GM18861 (cell line): ENCODE measurements around the gene FCN2.
"Not testable (repeated sequence)": the region's sequence is repeated elsewhere in the genome, so short reads cannot be mapped to it uniquely, and the experiment has no call there.

Experiments used
- ATAC-seq: cut with Tn5 transposase; IDR thresholded peaks from one replicate; pipeline ENCODE4 v1.9.1; 2021; ENCODE audit not compliant: unreplicated experiment

FCN2 gene

GRCh38 chr9:134847138-134847537, 33.5 kb upstream of the FCN2 start:
- no peak for ATAC-seq

GRCh38 chr9:134847752-134848432, 32.7 kb upstream of the FCN2 start:
- ATAC-seq: no peak

DNA sequence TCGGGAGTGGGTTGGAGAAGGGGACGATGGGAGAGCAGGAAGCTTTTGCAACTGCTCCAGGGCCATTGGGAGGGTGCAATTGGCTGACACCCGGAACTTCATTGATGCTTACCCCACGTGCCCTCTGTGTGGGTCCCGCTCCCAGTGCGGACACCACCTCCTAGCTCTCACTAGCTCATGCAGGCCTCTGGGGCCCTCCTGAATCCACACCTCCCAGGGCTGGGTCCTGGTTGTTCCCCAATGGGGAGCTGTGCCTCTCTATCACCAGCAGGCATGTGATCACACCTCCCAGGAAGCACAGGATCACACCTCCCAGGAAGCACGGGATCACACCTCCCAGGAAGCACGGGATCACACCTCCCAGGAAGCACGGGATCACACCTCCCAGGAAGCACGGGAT, 32.1 kb upstream of the FCN2 start:
- no peak for ATAC-seq

DNA sequence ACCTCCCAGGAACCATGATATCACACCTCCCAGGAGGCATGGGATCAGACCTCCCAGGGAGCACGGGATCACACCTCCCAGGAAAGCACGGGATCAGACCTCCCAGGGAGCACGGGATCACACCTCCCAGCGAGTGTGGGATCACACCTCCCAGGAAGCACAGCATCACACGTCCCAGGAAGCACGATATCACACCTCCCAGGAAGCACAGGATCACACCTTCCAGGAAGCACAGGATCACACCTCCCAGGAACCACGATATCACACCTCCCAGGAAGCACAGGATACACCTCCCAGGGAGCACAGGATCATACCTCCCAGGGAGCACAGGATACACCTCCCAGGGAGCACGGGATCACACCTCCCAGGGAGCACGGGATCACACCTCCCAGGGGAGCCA, 30.0 kb upstream of the FCN2 start:
- no peak for ATAC-seq

GRCh38 chr9:134851020-134851419, 29.6 kb upstream of the FCN2 start:
- ATAC-seq: no peak

- no peak for ATAC-seq
Measured at GRCh38 chr9:134852906-134853654, 27.5 kb upstream of the FCN2 start.

DNA sequence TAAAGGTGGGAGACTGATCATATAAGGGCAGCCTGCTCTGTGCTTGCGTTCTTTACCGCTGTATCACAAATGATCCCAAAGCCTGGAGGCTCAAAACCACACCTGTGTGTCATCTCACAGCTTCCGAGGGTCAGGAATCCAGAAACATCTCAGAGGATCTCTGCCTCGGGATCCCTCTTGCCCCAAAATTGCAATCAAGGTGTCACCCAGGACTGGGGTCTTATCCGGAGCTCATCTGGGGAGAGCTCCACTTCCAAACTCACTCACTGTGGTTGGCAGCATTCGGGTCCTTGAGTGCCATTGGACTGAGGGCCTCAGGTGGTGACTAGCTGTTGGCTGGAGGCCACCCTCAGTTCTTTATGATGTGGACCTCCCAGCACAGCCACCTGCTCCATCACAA, 26.7 kb upstream of the FCN2 start:
- ATAC-seq: no peak

GRCh38 chr9:134854541-134854981, 26.0 kb upstream of the FCN2 start:
- ATAC-seq: no peak

DNA sequence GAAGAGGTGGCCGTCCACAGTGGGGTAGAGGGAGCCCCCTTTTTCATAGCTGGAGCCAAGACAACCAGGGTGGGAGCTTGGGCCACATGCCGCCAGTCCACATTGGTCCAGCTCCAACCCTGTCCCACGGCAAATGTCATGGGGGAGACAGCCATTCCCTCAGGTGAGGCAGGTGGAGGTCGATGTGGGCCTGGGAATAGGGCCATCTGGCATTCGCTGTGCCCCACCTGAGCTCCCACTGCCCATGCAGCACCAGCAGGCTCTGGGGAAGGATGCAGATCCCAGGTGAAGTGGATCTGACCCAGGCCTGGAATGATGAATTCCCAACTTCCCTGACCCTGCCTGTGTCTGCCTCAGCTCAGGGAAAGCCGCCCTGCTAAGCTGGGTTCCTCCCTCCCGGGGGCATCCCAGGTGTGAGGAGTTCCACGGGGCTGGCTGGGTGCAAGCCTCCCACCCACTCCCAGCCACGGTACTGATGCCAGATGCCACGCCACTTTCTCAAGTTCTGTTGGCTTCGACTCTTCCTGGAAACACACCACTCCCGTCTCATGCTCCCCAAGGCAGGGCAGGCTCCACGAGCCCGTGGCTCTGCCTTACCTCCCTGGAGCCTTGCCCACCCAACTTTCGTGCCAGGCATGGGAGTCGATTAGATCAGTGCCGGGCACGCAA, 25.2 kb upstream of the FCN2 start:
- no peak for ATAC-seq

DNA sequence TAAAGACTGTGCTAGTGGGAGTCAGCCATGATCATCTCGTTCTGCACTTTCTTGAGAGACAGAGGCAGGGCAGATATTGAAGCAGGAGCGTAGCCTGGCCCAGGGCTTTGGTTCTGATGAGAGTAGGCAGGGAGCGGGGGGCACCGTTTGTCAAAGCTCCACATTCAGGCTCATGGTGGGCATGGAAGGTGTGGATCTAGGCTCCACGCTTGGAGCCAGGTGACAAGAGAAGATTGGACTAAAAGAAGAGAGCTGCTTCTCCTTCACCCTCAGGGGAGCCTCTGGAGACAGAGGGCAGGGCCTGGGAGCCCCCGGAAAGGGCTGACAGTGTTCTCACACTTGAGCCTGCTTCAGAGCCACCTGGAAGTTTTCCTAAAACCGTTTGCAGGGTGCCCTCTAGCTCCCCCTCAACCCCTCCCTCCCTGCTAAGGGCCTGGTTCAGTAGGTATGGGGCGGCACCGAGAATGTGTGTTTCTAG, 24.7 kb upstream of the FCN2 start:
- no peak for ATAC-seq

GRCh38 chr9:134857451-134857850, 23.2 kb upstream of the FCN2 start:
- not testable (repeated sequence) for ATAC-seq

GRCh38 chr9:134858051-134858841, 22.4 kb upstream of the FCN2 start:
- peak; percentile 68 for ATAC-seq

GRCh38 chr9:134860510-134860909, 20.1 kb upstream of the FCN2 start:
- ATAC-seq: no peak

- ATAC-seq: no peak
Measured at GRCh38 chr9:134861595-134862334, 18.8 kb upstream of the FCN2 start.

GRCh38 chr9:134863306-134863902, 17.2 kb upstream of the FCN2 start:
- ATAC-seq: no peak

DNA sequence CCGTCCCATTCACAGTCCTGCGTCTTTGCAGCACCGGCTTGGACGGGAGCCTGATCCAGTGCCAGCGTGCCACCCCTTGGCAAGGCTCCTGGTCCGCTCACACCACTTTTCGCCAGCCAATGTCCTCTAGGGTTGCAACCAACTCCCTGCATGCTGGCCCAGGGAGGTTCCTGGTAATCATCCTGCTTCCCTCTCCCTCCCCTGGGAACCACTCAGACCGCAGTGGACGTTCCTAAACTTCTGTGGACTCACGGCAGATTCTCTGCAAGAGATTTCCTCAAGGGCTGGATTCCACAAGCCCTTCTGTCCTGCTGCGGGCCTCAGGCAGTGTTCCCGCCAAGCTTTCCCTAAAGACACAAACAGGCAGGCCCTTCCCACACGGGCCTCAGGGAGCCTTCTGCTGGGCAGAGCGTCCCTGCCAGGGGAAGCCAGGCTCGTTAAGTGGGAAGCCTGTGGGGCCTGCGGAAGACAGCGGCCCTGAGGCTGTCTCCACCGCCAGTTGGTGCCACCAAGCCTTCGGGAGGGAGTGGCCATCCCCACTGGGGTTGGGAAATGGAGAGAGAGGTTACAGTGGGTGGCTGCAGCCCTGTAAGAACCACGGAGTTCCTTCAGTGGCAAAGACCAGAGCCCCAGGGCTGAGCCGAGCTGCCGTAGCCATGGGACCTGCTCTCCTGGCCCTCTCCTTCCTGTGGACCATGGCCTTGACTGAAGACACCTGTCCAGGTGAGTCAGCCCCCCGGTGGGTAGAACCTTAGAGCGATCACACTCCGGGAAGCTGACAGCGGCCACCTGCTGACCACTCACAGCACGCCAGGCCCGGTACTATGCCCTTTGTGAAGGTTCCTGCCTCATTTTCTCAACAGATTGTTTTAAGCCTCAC, 16.4 kb upstream of the FCN2 start:
- ATAC-seq: no peak

DNA sequence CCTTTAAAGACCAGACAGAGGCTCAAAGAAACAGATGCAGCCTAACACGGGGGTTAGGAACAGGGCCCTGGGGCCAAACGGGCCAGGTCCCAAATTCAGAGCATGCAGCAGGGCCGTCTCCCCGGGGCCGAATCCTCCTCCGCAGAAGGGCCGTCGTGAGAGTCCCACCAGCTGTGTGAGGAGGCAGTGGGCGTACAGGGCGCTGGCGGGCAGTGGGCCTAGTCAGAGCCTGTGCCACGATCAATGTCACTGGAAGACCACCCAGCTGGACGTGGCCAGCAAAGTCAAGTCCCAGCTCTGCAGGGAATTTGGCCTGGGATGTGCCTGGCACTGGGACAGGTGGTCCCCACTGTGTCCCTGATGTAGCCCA, 15.8 kb upstream of the FCN2 start:
- ATAC-seq: no peak

GRCh38 chr9:134867917-134868750, 12.5 kb upstream of the FCN2 start:
- ATAC-seq: no peak
